PC-3 (cell line): ENCODE measurements around the gene SETBP1. TPM values are rescaled to one million over a fixed set of nuclear protein-coding genes. Genes with fewer than 3 reads are reported as not detected.

ENCODE experiments used
- ATAC-seq: fragments of 200-7000 bp; cut with Tn5 transposase; 2 replicates; pipeline ENCODE4 v1.9.1; 2020; ENCODE audit warnings: mild to moderate bottlenecking, moderate library complexity
- BruUV-seq: library from RNA; stranded (reverse); fragments of 400-500 nt; replicated peaks from 2 replicates; lab custom pipeline; 2021; lab: Mats Ljungman, UMichigan
- CTCF ChIA-PET: fragments of 300-600 bp; sonication (Branson Sonifier 250); formaldehyde crosslinking; loops from one replicate; lab custom pipeline; 2022; ENCODE audit warnings: antibody characterized with exemption; lab: Charles Lee
- POLR2A ChIA-PET: fragments of 300-600 bp; sonication (Branson Sonifier 250); formaldehyde crosslinking; loops from one replicate; lab custom pipeline; 2022; ENCODE audit warnings: antibody characterized with exemption; ENCODE audit not compliant: unreplicated experiment; lab: Charles Lee
- DNase-seq: peaks from one replicate; pipeline ENCODE4 v3.0.0-alpha.2; 2015
- H2AFZ ChIP-seq: fragments of 300-600 bp; sonication (generic); 2 replicates; pipeline ENCODE4 v1.6.0; 2016; ENCODE audit warnings: antibody characterized with exemption, low read length
- H3F3A ChIP-seq: fragments of 300-600 bp; sonication (generic); one replicate; pipeline ENCODE4 v1.6.0; 2017; ENCODE audit warnings: antibody characterized with exemption, low read length, control low read depth, mild to moderate bottlenecking; ENCODE audit not compliant: unreplicated experiment
- H3K27ac ChIP-seq: fragments of 300-600 bp; sonication (generic); 2 replicates; pipeline ENCODE4 v1.5.1; 2016; ENCODE audit warnings: mild to moderate bottlenecking, low read length
- H3K27me3 ChIP-seq: fragments of 300-600 bp; sonication (generic); 2 replicates; pipeline ENCODE4 v1.6.1; 2016; ENCODE audit warnings: low read length, mixed read lengths
- H3K36me3 ChIP-seq: fragments of 300-600 bp; sonication (generic); 2 replicates; pipeline ENCODE4 v1.6.1; 2016; ENCODE audit warnings: low read depth, mixed run types, low read length, mixed read lengths
- H3K4me1 ChIP-seq: fragments of 300-600 bp; sonication (generic); 2 replicates; pipeline ENCODE4 v1.5.1; 2016; ENCODE audit warnings: low read length; ENCODE audit not compliant: insufficient read depth
- H3K4me2 ChIP-seq: fragments of 300-600 bp; sonication (generic); 2 replicates; pipeline ENCODE4 v1.6.0; 2016; ENCODE audit warnings: low read length
- H3K4me3 ChIP-seq: fragments of 300-600 bp; sonication (generic); 2 replicates; pipeline ENCODE4 v1.5.1; 2016; ENCODE audit warnings: mild to moderate bottlenecking, low read length, mixed read lengths
- H3K79me2 ChIP-seq: fragments of 300-600 bp; sonication (generic); 2 replicates; pipeline ENCODE4 v1.6.1; 2017; ENCODE audit warnings: low read length, mixed read lengths
- H3K9ac ChIP-seq: fragments of 300-600 bp; sonication (generic); 2 replicates; pipeline ENCODE4 v1.6.0; 2016; ENCODE audit warnings: mild to moderate bottlenecking, low read length
- H3K9me2 ChIP-seq: fragments of 300-600 bp; sonication (generic); replicated peaks from 2 replicates; pipeline ENCODE4 v1.6.1; 2016; ENCODE audit warnings: mixed run types, low read length, mixed read lengths
- H3K9me3 ChIP-seq: fragments of 300-600 bp; sonication (generic); 2 replicates; pipeline ENCODE4 v1.6.1; 2016; ENCODE audit warnings: low read length, mixed read lengths
- H4K20me1 ChIP-seq: fragments of 300-600 bp; sonication (generic); 2 replicates; pipeline ENCODE4 v1.6.1; 2016; ENCODE audit warnings: low read length, mixed read lengths
- CTCF ChIP-seq: fragments of 300-600 bp; sonication (generic); conservative IDR thresholded peaks from 2 replicates; pipeline ENCODE4 v1.5.1; 2017; ENCODE audit warnings: antibody characterized with exemption, low read depth, mild to moderate bottlenecking, low read length
- EZH2 ChIP-seq: fragments of 300-600 bp; sonication (generic); IDR thresholded peaks from one replicate; pipeline ENCODE4 v1.6.1; 2017; ENCODE audit warnings: antibody characterized with exemption, mild to moderate bottlenecking, low read length; ENCODE audit not compliant: unreplicated experiment
- EZH2phosphoT487 ChIP-seq: fragments of 300-600 bp; sonication (generic); IDR thresholded peaks from 2 replicates; pipeline ENCODE4 v1.6.1; 2018; ENCODE audit warnings: mild to moderate bottlenecking, antibody characterized with exemption, low read length, borderline replicate concordance
- intact Hi-C: fragments of 100-400 bp; cut with micrococcal nuclease; formaldehyde crosslinking; loops from 2 replicates; pipeline ENCODE4 v1.9.0; 2023
- total RNA-seq: library from RNA; depleted of rRNA; stranded (reverse); fragments of >200 nt; gene quantifications from 2 replicates; pipeline ENCODE4 v1.2.3, GENCODE V29; 2014

The SETBP1 gene
- total RNA-seq, 1 experiment from 2014 or later: 2.3 TPM

GRCh38 chr18:44951748-44952147 lies 271.1 kb downstream of the SETBP1 start:
- no peaks in the 10 kb centered on the region for H3F3A ChIP-seq
- no peak for TF ChIP-seq EZH2
- no peak for TF ChIP-seq CTCF
- H3K4me3 ChIP-seq: no peak overlapping the region
- no peak overlapping the region for H3K27ac ChIP-seq
- H3K27me3 ChIP-seq: no peaks in the 10 kb centered on the region
- H3K9ac ChIP-seq: no peak overlapping the region
- no peaks in the 10 kb centered on the region for H3K79me2 ChIP-seq
- H4K20me1 ChIP-seq: no peaks in the 10 kb centered on the region
- ATAC-seq: no peak
- CTCF ChIA-PET: no interaction called here
- no peaks in the 10 kb centered on the region for H3K9me2 ChIP-seq
- intact Hi-C loops: no loop called here
- no peak for DNase-seq
- H2AFZ ChIP-seq: no peak overlapping the region
- no peaks in the 10 kb centered on the region for H3K4me1 ChIP-seq
- BruUV-seq: no TSS peak
- no peak overlapping the region for H3K4me2 ChIP-seq
- no peaks in the 10 kb centered on the region for H3K9me3 ChIP-seq
- H3K36me3 ChIP-seq: no peaks in the 10 kb centered on the region
- POLR2A ChIA-PET: no interaction called here

GRCh38 chr18:44954257-44954656 lies 273.6 kb downstream of the SETBP1 start:
- intact Hi-C loops: no loop called here
- no TSS peak for BruUV-seq

GRCh38 chr18:44955825-44956224 lies 275.1 kb downstream of the SETBP1 start:
- Histone ChIP-seq H3K36me3 (no peaks in the 10 kb centered on the region), H3K4me3 (no peak overlapping the region), H3K79me2 (no peaks in the 10 kb centered on the region), H3K4me1 (peaks cover 15% of the 10 kb centered on the region), H3K9me3 (no peaks in the 10 kb centered on the region), H4K20me1 (no peaks in the 10 kb centered on the region), H3F3A (no peaks in the 10 kb centered on the region), H3K27me3 (no peaks in the 10 kb centered on the region), H2AFZ (no peak overlapping the region), H3K9me2 (no peaks in the 10 kb centered on the region), H3K9ac (no peak overlapping the region), H3K4me2 (no peak overlapping the region), H3K27ac (no peak overlapping the region)
- POLR2A ChIA-PET: no interaction called here
- TF ChIP-seq EZH2: no peak
- BruUV-seq: no TSS peak
- ATAC-seq (no peak), DNase-seq (no peak)
- CTCF ChIA-PET: no interaction called here
- intact Hi-C loops: no loop called here

More at GRCh38 chr18:44954257-44954656, 273.6 kb downstream of the SETBP1 start:
- no peaks in the 10 kb centered on the region for H3K36me3 ChIP-seq
- H3K9me2 ChIP-seq: no peaks in the 10 kb centered on the region
- no peaks in the 10 kb centered on the region for H3F3A ChIP-seq
- H3K27me3 ChIP-seq: no peaks in the 10 kb centered on the region
- no peak for ATAC-seq
- no peak overlapping the region for H3K9ac ChIP-seq
- ChIA-PET POLR2A (no interaction called here), CTCF (no interaction called here)
- no peaks in the 10 kb centered on the region for H3K9me3 ChIP-seq
- H3K79me2 ChIP-seq: no peaks in the 10 kb centered on the region
- no peak overlapping the region for H3K4me3 ChIP-seq
- no peak overlapping the region for H3K27ac ChIP-seq
- no peak overlapping the region for H2AFZ ChIP-seq
- no peak for DNase-seq
- H3K4me2 ChIP-seq: no peak overlapping the region
- peaks cover 15% of the 10 kb centered on the region for H3K4me1 ChIP-seq
- TF ChIP-seq EZH2phosphoT487 (no peak), EZH2 (no peak)
- no peaks in the 10 kb centered on the region for H4K20me1 ChIP-seq

- BruUV-seq: no TSS peak
Observed at GRCh38 chr18:44957025-44957424, 276.3 kb downstream of the SETBP1 start.

More at GRCh38 chr18:44957025-44957424, 276.3 kb downstream of the SETBP1 start:
- Histone ChIP-seq H3K9me3 (no peaks in the 10 kb centered on the region), H3K4me1 (peaks cover 15% of the 10 kb centered on the region), H2AFZ (no peak overlapping the region), H3K79me2 (no peaks in the 10 kb centered on the region), H3K9me2 (no peaks in the 10 kb centered on the region), H3K27ac (no peak overlapping the region), H4K20me1 (no peaks in the 10 kb centered on the region), H3K36me3 (no peaks in the 10 kb centered on the region), H3K4me3 (no peak overlapping the region), H3K4me2 (no peak overlapping the region), H3F3A (no peaks in the 10 kb centered on the region), H3K9ac (no peak overlapping the region), H3K27me3 (no peaks in the 10 kb centered on the region)
- intact Hi-C loops: no loop called here
- ChIA-PET POLR2A (no interaction called here), CTCF (no interaction called here)
- ATAC-seq (no peak), DNase-seq (no peak)
- TF ChIP-seq CTCF: no peak
- TF ChIP-seq EZH2phosphoT487: no peak
- TF ChIP-seq EZH2: no peak
